Measurements from ENCODE around the gene DAPK2.
A peak's percentile ranks its signal among the peaks of the same experiment; 100 is the strongest.

Gene DAPK2

DNA sequence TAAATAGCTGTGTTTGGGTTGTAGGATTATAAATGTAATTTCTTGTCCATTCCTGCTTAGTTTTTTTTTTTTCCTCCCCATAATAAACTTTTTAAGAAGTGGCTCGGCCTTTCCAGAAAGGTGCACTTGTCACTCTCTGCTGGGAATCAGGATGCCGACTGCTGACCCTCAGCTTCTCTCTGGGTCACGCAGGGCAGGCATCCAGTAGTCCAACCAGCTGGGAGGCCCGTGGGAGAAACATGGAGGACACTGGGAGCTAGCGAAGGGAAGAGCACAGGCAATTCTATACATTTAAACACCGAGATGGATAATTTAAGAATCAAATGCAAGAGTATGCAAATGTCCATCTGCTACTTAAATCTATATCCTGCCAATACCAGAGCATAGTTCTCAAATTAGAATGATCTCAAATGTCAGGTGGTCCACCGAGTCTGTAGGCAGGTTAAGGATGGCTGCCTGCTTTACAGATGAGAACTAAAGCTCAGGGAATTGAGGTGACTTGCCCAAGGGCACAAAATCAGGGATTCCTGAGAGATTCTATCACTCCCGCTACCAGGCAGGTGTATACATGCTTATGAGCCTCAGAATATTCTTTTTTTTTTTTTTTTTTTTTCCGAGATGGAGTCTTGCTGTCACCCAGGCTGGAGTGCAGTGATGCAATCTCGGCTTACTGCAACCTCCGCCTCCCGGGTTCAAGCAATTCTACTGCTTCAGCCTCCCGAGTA is 64.5 kb downstream of the DAPK2 start:
- peak overlapping the region in 1 of 3 experiments; percentile 40 for H3K27ac Mint-ChIP-seq
- TF ChIP-seq, protein P1, sequence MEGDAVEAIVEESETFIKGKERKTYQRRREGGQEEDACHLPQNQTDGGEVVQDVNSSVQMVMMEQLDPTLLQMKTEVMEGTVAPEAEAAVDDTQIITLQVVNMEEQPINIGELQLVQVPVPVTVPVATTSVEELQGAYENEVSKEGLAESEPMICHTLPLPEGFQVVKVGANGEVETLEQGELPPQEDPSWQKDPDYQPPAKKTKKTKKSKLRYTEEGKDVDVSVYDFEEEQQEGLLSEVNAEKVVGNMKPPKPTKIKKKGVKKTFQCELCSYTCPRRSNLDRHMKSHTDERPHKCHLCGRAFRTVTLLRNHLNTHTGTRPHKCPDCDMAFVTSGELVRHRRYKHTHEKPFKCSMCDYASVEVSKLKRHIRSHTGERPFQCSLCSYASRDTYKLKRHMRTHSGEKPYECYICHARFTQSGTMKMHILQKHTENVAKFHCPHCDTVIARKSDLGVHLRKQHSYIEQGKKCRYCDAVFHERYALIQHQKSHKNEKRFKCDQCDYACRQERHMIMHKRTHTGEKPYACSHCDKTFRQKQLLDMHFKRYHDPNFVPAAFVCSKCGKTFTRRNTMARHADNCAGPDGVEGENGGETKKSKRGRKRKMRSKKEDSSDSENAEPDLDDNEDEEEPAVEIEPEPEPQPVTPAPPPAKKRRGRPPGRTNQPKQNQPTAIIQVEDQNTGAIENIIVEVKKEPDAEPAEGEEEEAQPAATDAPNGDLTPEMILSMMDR (IDR thresholded peaks at IDR 0.05; ENCODE audit: unreplicated experiment in 3 of 3): no peak
- H3K4me3 Mint-ChIP-seq: no peak overlapping the region
- no peaks in the 10 kb centered on the region for H3K36me3 Mint-ChIP-seq (ENCODE audit: low read depth)
- no peaks in the 10 kb centered on the region for H3K9me3 Mint-ChIP-seq
- H3K4me1 Mint-ChIP-seq: peaks cover 75% of the 10 kb centered on the region
- no peaks in the 10 kb centered on the region for H3K27me3 Mint-ChIP-seq (ENCODE audit: low read depth)

DNA sequence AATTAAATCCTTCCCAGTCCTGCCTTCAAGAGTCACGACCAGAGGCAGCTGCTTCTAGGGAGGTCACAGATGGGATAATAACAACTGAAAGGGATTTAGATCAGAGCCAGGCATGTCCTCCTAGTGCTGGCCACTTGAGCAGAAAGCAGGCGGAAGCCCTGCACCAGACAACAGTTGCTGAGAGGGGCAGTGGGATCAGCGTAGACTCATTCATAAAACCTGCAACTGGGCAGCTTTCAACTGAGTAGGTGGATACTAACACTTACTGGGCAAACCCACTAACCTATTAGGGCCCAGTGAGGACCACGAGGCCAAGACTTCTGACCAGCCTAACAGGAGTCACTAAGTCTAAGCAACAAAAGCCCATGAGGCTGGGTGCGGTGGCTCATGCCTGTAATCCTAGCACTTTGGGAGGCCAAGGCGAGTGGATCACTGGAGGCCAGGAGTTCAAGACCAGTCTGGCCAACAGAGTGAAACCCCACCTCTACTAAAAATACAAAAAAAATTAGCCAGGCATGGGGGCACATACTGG is 67.0 kb downstream of the DAPK2 start:
- Mint-ChIP-seq H3K4me3 (no peak overlapping the region), H3K9me3 (no peaks in the 10 kb centered on the region), H3K27ac (peak overlapping the region; percentile 53 to 82 (median 72)), H3K27me3 (ENCODE audit: low read depth) (no peaks in the 10 kb centered on the region), H3K4me1 (peaks cover 61% of the 10 kb centered on the region), H3K36me3 (ENCODE audit: low read depth) (no peaks in the 10 kb centered on the region)
- TF ChIP-seq, protein P1 (IDR thresholded peaks at IDR 0.05; ENCODE audit: unreplicated experiment in 3 of 3): no peak

DNA sequence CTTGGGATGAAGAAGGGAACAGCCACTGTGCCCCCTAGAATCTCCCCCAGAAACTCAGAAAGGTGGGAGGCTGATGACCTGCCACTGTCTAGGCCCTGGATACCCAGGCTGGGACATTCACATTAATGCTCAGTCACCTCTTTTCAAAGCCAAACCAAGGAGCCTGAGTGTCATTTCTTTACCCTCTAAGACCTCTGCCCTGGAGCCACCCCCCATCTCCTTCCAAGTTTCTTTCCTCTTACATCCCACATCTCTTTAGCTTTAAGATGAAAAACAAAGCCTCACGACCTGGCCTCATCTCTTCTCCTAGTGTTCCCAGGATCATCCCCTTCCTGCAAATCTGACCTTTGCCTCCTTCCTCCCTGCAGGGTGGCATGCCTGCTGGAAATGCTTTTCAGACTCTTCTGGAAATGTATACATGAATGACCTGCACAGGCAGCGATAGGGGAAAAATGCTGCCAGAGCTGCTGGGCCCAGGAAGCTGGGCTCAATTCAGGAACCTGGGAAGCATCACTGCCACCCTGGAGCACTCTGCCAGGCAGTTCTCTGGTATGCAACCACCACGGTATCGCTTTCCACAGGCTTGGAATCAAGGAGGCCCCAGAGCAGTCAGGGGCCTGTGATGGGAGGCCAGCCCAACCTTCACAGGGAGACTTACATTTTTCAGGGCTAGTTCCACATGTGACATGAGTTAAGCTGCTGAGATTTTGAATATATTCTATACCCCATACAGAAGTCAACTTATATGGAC is 67.6 kb downstream of the DAPK2 start:
- H3K4me3 Mint-ChIP-seq: peak overlapping the region in 1 of 3 experiments; percentile 7

DNA sequence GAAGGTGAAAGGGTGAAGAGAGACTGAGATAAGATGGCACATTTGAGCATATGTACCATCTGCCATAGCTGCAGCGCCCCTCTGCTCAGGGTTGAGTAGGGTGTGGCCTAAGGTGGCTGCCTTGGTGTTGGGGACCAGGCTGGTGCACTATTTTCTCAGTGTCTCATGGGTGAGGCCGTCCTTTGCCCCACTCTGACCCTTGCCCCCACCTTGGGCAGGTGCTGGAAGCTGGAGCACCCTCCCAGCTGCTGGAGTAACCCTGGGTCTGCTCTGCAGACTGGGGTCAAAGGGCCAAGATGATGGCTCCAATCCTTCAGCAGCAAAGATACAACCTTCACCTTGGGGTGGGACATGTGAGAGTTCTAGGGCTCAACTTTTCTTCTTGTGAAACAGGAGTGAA is 69.2 kb downstream of the DAPK2 start:
- TF ChIP-seq, protein P1 (IDR thresholded peaks at IDR 0.05; ENCODE audit: unreplicated experiment in 3 of 3): no peak
- H3K9me3 Mint-ChIP-seq: no peaks in the 10 kb centered on the region
- H3K4me1 Mint-ChIP-seq: peaks cover 62% of the 10 kb centered on the region
- H3K27me3 Mint-ChIP-seq (ENCODE audit: low read depth): no peaks in the 10 kb centered on the region
- no peaks in the 10 kb centered on the region for H3K36me3 Mint-ChIP-seq (ENCODE audit: low read depth)
- no peak overlapping the region for H3K4me3 Mint-ChIP-seq
- H3K27ac Mint-ChIP-seq: peak overlapping the region in 1 of 3 experiments; percentile 53

More for the DNA sequence above, 67.6 kb downstream of the DAPK2 start:
- H3K36me3 Mint-ChIP-seq (ENCODE audit: low read depth): no peaks in the 10 kb centered on the region
- TF ChIP-seq, protein P1 (IDR thresholded peaks at IDR 0.05; ENCODE audit: unreplicated experiment in 3 of 3): no peak
- peak overlapping the region; percentile 53 to 82 (median 72) for H3K27ac Mint-ChIP-seq
- no peaks in the 10 kb centered on the region for H3K27me3 Mint-ChIP-seq (ENCODE audit: low read depth)
- H3K4me1 Mint-ChIP-seq: peaks cover 65% of the 10 kb centered on the region
- H3K9me3 Mint-ChIP-seq: no peaks in the 10 kb centered on the region

DNA sequence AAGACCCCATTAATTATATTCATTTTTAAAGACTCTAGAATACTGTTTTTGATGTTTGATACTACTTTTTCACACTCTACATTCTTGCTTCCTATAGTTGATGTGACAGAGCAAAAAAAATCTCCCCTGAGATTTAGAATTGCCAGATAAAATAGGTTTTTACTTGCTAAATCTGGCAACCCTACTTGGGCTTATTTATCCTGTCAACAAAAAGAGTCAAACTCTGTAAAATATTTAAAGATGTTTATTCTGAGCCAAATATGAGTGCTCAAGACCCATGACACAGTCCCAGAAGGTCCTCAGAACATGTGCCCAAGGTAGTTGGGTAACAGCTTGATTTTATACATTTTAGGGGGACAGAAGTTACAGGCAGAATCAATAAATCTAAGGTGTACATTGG is 72.3 kb downstream of the DAPK2 start:
- peaks cover 64% of the 10 kb centered on the region for H3K4me1 Mint-ChIP-seq
- H3K36me3 Mint-ChIP-seq (ENCODE audit: low read depth): no peaks in the 10 kb centered on the region
- peak overlapping the region in 1 of 3 experiments; percentile 48 for H3K27ac Mint-ChIP-seq
- no peak overlapping the region for H3K4me3 Mint-ChIP-seq
- no peaks in the 10 kb centered on the region for H3K27me3 Mint-ChIP-seq (ENCODE audit: low read depth)
- TF ChIP-seq, protein P1 (IDR thresholded peaks at IDR 0.05; ENCODE audit: unreplicated experiment in 3 of 3): no peak
- H3K9me3 Mint-ChIP-seq: no peaks in the 10 kb centered on the region

Measured in nephron (organoid).